ACHN (cell line): ENCODE data around the gene COG7.
"Not testable (repeated sequence)": the region's sequence is repeated elsewhere in the genome, so short reads cannot be mapped to it uniquely, and the experiment has no call there.

ENCODE experiments used
- DNase-seq: peaks from one replicate; pipeline ENCODE4 v3.0.0-alpha.2; 2015
- in situ Hi-C: cut with HindIII; loops from 2 replicates; pipeline ENCODE4 v1.10.0; 2017; ENCODE audit warnings: low sequenced_read_pairs, low pct_ligation_motif_present, low pct_unique_long_range_greater_than_20kb

COG7 gene

DNA sequence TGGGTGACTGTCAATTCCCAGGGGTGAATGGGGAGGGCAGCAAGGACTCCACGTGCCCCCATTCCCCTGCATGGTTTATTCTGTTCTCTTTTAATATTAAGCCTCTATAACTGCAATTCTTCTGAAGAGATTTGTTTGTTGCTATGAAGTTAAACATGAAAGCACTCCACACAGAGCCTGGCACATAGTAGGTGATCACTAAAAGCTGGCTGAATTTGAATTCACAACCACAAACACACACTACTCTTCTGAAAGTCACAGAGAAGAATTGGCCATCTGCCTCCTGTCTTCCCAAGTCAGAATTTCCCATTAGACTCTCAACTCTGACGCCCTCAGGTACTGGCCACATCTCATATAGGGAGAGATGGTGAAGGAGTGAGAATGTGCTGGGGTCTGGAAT, 55.5 kb downstream of the COG7 start:
- no peak for DNase-seq
- in situ Hi-C loops = no loop called here

DNA sequence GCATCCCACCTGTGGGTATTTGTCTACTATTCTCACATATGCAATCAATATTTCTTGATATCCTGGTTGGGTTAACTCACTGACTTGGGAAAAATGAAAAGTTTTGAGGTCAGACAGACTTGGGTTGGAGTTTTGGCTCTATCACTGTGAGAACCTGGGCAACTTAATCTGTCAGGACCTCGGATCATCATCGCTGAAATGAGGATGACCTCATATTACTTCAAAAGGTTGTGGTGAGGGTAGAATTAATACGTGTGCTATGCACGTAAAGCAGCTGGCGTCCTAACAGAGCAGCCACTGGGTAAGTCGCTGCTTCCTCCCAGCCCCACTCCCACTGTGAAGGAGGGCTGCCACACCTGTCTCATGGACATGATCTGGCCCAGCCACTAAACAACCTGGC, 57.3 kb downstream of the COG7 start:
- in situ Hi-C loops = no loop called here
- DNase-seq = no peak

DNA sequence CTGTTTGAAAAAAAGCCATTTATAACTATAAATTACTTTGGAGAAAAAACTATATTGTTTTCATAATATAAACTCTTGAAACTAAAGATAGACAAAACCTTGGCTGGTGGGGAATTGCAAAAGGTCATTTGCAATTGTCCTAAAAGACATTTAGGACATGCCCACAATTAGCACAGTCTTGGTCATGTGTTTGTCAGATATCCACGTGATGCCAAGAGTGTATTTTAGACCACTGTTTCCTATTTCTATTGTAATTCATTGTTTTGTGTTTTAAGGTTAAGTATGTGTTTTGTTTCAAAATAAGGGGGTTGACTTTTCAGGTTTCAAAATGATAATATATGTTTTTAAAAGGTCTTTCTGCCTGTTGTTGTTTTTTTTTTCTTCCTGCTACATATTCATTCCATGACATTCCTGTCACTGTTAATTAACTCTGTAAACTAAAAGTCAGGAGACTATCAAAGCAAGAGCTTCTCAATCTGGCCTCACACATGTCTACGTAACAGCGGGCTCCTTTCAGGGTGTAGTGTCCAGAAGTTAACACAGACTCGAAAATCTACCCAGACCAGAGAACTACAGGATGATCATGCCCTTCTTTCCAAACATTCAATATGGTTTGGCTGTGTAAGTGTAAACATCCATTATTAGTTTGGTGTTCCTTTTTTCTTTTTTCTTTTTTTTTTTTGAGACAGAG, 58.7 kb downstream of the COG7 start:
- DNase-seq = no peak
- in situ Hi-C loops = no loop called here

DNA sequence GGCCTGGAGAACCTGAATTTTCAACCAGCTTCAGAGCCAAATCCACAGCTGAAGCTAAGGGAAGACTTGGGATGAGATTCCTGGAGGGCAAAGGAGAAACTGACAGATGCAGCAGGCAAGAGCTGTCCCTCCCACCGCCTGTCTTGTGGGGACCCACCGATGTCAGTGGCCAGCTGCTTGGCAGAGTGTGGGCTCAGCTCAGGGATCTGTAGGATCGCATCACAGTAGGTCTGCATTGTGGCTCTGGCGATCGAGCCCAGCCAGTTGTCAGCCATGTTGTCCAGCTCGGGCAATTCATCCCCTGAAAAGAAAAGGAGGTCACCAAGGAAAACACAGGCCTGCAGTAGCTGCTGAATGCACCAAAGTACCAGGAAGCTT, 60.8 kb downstream of the COG7 start:
- in situ Hi-C loops = no loop called here
- no peak for DNase-seq

DNA sequence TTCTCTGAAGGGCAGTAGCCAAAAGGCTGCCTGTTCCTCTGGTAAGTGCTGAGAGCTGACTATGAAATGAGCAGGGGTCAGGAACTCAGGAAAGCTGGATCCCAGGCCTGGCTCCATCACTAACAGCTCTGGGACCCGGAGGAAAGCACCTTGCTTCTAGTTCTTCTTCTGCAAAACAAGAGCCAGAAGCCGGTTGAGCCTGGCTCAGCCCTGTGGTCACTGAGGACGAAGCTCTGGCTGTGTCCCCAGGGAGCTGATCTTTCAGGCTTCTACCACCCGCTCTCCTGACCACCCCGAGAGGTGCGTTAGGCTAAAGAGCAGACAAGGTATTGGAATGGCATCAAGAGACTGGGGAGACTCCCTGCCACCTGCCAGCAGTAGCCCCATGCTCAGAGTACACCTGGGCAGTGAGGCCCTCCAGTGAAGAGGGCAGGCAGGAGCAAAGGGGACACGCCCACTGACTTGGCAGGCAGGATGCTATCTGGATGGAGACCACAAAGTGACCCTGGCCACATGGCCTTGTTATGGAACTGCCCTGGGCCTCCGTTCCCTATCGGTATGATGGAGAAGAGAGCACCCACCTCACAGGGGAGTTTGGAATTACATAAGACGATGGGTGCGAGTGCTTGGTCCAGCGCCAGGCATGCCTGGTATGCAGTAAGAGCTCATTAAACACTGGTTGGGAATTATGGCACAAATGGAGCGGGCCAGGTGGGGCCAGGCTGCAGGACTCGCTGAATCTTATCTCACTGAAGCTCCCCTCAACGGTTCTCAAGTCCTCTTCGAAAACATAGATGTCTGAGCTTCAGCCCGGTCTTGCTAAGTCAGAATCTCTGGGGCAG, 61.4 kb downstream of the COG7 start:
- in situ Hi-C loops = no loop called here
- no peak for DNase-seq

DNA sequence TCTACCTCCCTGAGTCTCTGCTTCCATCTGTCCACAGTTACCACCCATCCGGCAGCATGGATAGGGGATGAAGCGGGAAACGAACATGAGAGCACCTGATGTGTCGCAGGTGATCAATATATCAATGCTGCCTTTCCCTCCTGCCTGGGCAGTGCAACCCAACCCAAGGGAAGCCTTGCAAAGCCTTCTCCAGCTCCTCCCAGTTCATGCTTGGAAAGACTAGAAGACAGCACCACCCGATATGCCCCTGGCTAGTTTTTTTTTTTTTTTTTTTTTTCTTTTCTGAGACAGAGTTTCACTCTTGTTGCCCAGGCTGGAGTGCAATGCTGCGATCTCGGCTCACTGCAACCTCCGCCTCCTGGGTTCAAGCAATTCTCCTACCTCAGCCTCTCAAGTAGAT, 63.1 kb downstream of the COG7 start:
- in situ Hi-C loops, DNase-seq: not testable (repeated sequence)

DNA sequence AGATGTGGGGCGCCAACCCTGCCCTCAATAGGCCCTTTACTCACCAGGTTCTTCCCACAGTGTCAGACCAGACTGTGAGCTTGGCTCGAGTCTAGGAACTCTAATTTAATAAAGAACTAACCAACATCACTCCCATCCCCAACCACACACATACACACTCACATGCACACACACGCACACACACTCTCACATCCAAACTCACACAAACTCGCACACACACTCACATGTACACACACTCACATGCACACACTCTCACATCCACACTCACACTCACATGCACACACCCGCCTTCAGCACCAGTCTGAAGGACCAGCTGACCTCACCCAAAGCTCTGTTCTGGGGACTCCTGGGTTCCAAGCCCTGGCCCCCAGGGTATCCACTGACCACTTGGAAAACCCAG, 63.8 kb downstream of the COG7 start:
- in situ Hi-C loops = no loop called here
- DNase-seq = no peak

DNA sequence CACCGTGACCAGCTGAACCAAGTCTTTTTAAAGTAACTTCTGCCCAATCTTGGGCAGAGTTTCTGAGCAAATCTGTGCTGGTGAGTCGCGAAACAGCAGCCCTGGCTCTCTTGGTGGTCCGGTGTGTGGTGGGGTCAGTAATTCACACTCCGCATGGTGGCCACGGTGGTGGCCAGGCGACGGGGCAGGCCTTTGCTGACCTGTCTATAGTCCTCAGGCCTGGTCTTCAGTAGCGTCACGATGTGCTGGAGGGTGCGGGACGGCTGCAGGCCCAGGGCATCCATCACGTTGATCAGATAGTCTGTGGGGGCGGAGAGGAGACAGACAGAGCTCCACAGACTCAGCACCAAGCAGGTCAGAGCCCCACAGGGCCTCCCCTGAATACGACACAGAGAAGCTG, 64.2 kb downstream of the COG7 start:
- in situ Hi-C loops = no loop called here
- no peak for DNase-seq

DNA sequence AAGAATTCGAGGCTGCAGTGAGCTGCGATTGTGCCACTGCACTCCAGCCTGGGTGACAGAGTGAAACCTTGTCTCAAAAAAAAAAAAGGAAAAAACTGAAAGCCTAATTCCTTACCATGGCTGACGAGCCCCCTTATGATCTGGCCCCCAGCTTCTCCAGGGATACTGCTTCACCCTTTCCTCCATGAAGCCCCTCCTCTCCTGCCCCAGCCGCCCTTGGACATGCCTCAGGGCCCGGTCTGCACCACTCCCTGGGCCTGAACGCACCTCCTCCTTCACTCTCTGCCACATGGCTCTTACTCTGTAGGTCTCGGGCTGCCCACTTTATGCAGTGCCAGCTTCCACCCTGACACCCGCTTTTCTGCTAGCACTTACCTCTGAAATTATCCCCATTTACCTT, 65.3 kb downstream of the COG7 start:
- no peak for DNase-seq
- in situ Hi-C loops = no loop called here

DNA sequence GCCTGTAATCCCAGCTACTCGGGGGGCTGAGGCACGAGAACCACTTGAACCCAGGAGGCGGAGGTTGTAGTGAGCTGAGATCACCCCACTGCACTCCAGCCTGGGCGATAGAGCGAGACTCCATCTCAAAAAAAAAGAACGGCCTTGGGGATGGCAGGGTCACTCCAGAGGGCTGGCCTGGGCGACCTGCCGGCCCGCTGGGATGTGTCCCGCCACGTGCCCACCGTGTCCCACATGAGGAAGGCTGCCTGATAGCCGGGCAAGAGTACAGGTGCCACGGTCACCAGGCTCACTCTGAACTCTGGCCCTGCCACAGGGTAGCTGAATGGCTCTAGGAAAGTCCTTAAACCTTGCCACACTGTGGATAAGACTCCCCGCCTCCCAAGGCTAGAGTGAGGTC, 67.5 kb downstream of the COG7 start:
- in situ Hi-C loops = no loop called here
- DNase-seq = no peak

DNA sequence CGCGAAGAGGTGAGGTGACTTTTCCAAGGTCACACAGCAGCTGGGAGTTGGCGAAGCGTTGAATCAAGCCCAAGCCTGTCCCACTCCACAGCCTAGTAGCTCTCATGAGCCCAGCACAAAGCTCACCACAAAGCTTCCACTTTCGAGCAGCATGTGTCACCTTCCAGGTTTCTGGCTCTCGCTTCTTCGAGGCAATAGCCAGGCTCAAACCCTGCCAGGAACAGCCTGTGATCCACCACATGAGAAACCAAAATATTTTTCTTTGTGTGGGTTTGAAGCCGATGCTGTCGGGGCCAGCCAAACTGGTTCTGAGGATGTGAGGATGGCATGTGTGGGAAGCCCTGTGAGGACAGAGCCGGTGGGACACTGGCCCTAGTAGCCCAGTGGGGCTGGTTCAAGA, 68.1 kb downstream of the COG7 start:
- in situ Hi-C loops = no loop called here
- no peak for DNase-seq

DNA sequence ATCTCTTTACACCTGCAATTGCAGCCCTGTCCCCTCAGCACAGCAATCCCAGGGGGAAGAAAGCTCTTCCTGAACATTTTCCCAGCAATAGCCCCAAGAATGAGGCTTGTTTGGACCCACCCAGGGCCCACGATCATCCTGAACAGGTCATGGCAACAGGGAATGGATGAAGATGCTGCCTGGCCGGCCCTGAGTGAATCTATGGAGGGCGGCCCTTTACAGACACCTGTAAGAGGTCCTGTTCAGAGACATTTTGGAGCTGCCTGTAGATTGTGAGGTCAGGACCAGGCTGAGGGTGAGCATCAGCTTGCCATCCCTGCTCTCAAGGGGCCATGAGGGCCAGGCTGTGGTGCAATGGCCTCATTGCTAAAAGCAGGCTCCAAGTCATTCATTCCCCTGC, 69.1 kb downstream of the COG7 start:
- no peak for DNase-seq
- in situ Hi-C loops = no loop called here

DNA sequence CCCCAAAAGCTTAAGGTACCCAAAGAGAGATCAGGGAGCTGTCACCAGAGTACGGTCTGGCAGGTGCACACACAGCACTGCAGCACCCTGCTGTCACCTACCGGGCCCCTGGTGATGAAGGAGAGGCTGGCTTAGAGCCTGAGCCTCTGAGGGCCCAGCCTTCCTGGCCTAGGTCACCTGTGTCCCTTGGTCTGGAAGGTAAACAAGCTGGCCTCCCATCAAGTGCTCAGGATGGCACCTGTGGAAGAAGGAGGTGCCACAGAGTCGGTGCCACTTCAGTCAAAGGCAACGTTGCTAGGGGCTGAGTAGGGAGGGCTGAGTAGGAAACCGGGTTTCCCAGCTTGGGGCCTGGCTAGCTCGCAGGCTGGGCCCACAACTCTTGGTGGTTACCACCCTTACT, 70.7 kb downstream of the COG7 start:
- in situ Hi-C loops = no loop called here
- no peak for DNase-seq

DNA sequence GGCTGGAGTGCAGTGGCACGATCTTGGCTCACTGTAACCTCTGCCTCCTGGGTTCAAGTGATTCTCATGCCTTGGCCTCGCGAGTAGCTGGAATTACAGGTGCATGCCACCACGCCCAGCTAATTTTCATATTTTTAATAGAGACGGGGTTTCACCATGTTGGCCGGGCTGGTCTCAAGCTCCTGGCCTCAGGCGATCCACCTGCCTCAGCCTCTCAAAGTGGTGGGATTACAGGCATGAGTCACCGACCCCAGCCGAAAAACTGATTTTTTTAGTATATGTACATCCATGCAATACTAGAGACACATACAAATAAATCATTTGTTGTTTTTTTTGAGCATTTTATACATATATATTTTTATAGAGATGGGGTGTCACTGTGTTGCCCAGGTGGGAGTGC, 71.3 kb downstream of the COG7 start:
- in situ Hi-C loops, DNase-seq: not testable (repeated sequence)

DNA sequence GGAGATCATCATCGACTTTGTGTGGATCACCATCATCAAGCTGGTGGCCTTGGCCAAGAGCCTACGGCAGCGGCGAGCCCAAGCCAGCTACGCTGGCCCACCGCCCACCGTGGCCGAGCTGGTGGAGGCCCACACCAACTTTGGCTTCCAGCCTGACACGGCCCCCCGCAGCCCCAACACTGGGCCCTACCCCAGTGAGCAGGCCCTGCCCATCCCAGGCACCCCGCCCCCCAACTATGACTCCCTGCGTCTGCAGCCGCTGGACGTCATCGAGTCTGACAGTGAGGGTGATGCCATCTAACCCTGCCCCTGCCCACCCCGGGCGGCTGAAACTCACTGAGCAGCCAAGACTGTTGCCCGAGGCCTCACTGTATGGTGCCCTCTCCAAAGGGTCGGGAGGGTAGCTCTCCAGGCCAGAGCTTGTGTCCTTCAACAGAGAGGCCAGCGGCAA, 72.5 kb downstream of the COG7 start:
- in situ Hi-C loops = no loop called here
- no peak for DNase-seq

DNA sequence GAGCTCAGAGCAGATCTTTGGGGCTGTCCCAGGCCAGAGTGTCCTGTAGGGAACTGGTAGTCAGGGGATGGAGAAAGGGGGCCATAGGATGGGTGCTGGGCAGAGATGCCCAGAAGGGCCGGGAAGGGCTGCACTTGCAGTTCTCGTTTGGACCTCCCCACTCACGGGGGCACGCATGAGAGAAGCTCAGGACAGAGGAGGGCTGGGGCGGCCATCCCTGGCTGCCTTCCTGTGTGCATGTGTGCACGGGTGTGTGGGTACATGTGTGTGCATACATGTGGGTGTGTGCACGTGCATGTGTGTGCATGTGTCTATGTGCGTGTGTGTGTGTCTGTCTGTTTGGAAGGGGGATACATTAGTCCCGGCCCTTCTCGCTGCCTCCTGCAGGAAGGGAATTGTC, 73.3 kb downstream of the COG7 start:
- no peak for DNase-seq
- in situ Hi-C loops = no loop called here

DNA sequence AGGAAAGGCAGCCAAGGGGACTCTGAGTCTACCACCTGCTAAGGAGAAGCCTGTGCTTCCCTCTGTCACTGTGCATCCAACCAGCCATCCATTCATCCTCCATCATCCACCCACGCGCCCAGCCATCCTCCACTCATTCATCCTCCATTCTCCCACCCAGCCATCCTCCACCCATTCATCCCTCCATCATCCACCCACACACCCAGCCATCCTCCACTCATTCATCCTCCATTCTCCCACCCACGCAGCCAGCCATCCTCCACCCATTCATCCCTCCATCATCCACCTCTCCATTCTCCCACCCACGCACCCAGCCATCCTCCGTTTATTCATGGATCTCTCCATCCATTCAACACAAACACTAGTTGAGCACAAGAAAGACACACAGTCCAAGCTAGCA, 74.1 kb downstream of the COG7 start:
- in situ Hi-C loops = no loop called here
- DNase-seq = no peak

DNA sequence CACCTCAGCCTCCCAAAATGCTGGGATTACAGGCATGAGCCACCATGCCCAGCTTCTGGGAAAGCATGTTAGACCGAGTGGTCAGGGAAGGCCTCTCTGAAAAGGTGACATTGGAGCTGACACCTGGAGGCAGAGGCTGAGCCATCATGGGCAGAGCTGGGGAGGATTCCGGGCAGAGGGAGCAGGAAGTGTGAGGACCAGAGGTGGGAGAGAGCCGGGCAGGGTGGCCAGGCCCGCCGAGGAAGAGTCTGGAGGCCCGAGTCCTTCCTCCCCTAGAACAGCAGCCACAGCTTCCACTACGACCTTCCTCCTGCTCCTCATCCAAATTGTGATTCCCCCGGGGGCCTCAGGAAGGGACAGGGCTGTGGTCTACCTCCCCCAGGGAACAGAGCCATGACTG, 74.7 kb downstream of the COG7 start:
- in situ Hi-C loops = no loop called here
- no peak for DNase-seq

DNA sequence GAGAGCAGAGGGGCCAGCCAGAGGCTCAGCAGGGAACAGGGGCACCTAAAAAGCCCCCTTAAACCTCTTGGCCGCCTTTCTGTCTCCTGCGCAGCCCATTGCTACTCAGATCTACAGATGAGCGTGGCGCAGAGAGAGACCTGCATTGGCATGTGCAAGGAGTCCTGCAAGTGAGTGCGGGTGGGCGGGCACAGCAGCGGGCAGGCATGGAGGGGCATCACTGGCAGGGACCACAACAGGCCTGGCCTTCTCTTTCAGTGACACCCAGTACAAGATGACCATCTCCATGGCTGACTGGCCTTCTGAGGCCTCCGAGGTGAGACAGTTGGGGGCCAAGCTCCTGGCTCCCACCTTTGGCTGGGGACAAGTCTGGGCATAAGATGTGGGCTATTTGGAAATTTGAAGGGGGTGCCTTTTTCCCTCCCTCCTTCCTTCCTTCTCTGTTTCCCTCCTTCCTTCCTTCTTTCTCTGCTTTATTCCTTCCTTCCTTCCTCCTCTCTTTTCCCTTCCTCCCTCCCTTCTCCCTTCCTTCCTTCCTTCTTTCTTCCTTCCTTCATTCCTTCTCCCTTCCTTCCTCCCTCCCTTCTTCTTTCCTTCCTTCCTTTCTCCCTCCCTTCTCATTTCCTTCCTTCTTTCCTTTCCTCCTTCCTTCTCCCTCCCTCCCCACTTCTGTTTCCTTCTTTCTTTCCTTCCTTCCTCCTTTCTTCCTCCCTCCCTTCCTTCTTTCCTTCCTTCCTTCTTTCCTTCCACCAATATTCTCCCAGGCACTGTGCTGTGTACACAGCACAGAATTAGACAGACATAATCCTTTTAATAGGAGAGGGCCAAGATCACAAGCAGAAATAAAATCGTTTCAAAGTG, 75.7 kb downstream of the COG7 start:
- no peak for DNase-seq

More for the DNA sequence above, 75.7 kb downstream of the COG7 start:
- in situ Hi-C loops = no loop called here
